Cortex of kidney (tissue), 1 donor: ENCODE data around the gene RFFL.
A peak's percentile ranks its signal among the peaks of the same experiment; 100 is the strongest.
"Not testable (repeated sequence)": the region's sequence is repeated elsewhere in the genome, so short reads cannot be mapped to it uniquely, and the experiment has no call there.

Experiments used
- DNase-seq: peaks from one replicate; lab custom pipeline; 2025; lab: John Stamatoyannopoulos, UW

RFFL gene

GRCh38 chr17:35063514-35064223 is at the start of gene RFFL:
Gene RFFL, minus strand, starts transcription at chr17:35063707. Its CDS starts 37,154 bp downstream, at chr17:35026553.
- no peak for DNase-seq

GRCh38 chr17:35110791-35111190 is 47.3 kb upstream of the RFFL start:
- not testable (repeated sequence) for DNase-seq

GRCh38 chr17:35104844-35105450 is 41.4 kb upstream of the RFFL start:
- no peak for DNase-seq

- no peak for DNase-seq
These were observed 39.8 kb upstream of the RFFL start for GRCh38 chr17:35103271-35103670.

- DNase-seq = no peak
These were observed 38.2 kb upstream of the RFFL start for GRCh38 chr17:35101725-35102124.

- DNase-seq = no peak
These were observed 37.5 kb upstream of the RFFL start for GRCh38 chr17:35101036-35101435.

GRCh38 chr17:35099908-35100307 is 36.4 kb upstream of the RFFL start:
- no peak for DNase-seq

- no peak for DNase-seq
These were observed 34.3 kb upstream of the RFFL start for GRCh38 chr17:35097776-35098175.

GRCh38 chr17:35095741-35096140 is 32.2 kb upstream of the RFFL start:
- DNase-seq = no peak

GRCh38 chr17:35094902-35095301 is 31.4 kb upstream of the RFFL start:
- no peak for DNase-seq

GRCh38 chr17:35090707-35091106 is 27.2 kb upstream of the RFFL start:
- DNase-seq = not testable (repeated sequence)

- DNase-seq = peak; percentile 35
These were observed 26.2 kb upstream of the RFFL start for GRCh38 chr17:35089586-35090296.

GRCh38 chr17:35088881-35089585 is 25.5 kb upstream of the RFFL start:
- DNase-seq = no peak

GRCh38 chr17:35088356-35088880 is 24.9 kb upstream of the RFFL start:
- no peak for DNase-seq

GRCh38 chr17:35087731-35088355 is 24.3 kb upstream of the RFFL start:
- no peak for DNase-seq

- DNase-seq = no peak
These were observed 23.5 kb upstream of the RFFL start for GRCh38 chr17:35086931-35087573.

- DNase-seq = no peak
These were observed 22.7 kb upstream of the RFFL start for GRCh38 chr17:35086164-35086563.

- no peak for DNase-seq
These were observed 21.5 kb upstream of the RFFL start for GRCh38 chr17:35084987-35085386.

- DNase-seq = no peak
These were observed 19.6 kb upstream of the RFFL start for GRCh38 chr17:35083071-35083470.

- DNase-seq = no peak
These were observed 18.7 kb upstream of the RFFL start for GRCh38 chr17:35082073-35082657.

GRCh38 chr17:35081638-35082037 is 18.1 kb upstream of the RFFL start:
- no peak for DNase-seq
